SK-N-SH treated with all-trans-retinoic acid at 6 μM for 48 hours (cell line): Measurements from ENCODE around the gene RHBDL1.

Experiments
- ATAC-seq: fragments of 200-7000 bp; cut with Tn5 transposase; 3 replicates; pipeline ENCODE4 v1.9.1; 2020; ENCODE audit warnings: mild to moderate bottlenecking, moderate library complexity
- ARNTL ChIP-seq: fragments of 450-650 bp; formaldehyde crosslinking; IDR thresholded peaks from 2 replicates; pipeline ENCODE4 v1.5.0; 2020; ENCODE audit warnings: low read depth, mild to moderate bottlenecking, moderate library complexity, borderline replicate concordance
- CSDC2 ChIP-seq: fragments of 250-450 bp; sonication (Bioruptor Pico); IDR thresholded peaks from 2 replicates; pipeline ENCODE4 v1.5.0; 2020; ENCODE audit warnings: mild to moderate bottlenecking, moderate library complexity
- ESRRG ChIP-seq: fragments of 250-450 bp; sonication (Bioruptor Pico); IDR thresholded peaks from 2 replicates; pipeline ENCODE4 v1.6.1; 2021; ENCODE audit warnings: mild to moderate bottlenecking
- GLIS3 ChIP-seq: fragments of 250-450 bp; sonication (Bioruptor Pico); IDR thresholded peaks from 2 replicates; pipeline ENCODE4 v1.5.0; 2020; ENCODE audit warnings: mild to moderate bottlenecking, moderate library complexity
- ISL1 ChIP-seq: fragments of 250-450 bp; sonication (Bioruptor Pico); IDR thresholded peaks from 2 replicates; pipeline ENCODE4 v2.1.2; 2022; ENCODE audit warnings: mild to moderate bottlenecking, moderate library complexity
- OSR1 ChIP-seq: fragments of 250-450 bp; sonication (Bioruptor Pico); IDR thresholded peaks from 2 replicates; pipeline ENCODE4 v1.8.0; 2022; ENCODE audit warnings: moderate library complexity, mild to moderate bottlenecking, inconsistent platforms
- PPARA ChIP-seq: fragments of 250-450 bp; sonication (Bioruptor Pico); IDR thresholded peaks from 2 replicates; pipeline ENCODE4 v1.5.0; 2020; ENCODE audit warnings: mild to moderate bottlenecking, borderline replicate concordance
- RARB ChIP-seq: fragments of 250-450 bp; sonication (Bioruptor Pico); IDR thresholded peaks from 2 replicates; pipeline ENCODE4 v1.8.0; 2021; ENCODE audit warnings: mild to moderate bottlenecking, moderate library complexity
- SNAI2 ChIP-seq: fragments of 250-450 bp; sonication (Bioruptor Pico); IDR thresholded peaks from 2 replicates; pipeline ENCODE4 v1.5.0; 2020; ENCODE audit warnings: mild to moderate bottlenecking, moderate library complexity
- TOX ChIP-seq: fragments of 250-450 bp; sonication (Bioruptor Pico); IDR thresholded peaks from 2 replicates; pipeline ENCODE4 v1.8.0; 2021; ENCODE audit warnings: mild to moderate bottlenecking, moderate library complexity, borderline replicate concordance
- ZFP3 ChIP-seq: fragments of 250-450 bp; sonication (Bioruptor Pico); IDR thresholded peaks from 2 replicates; pipeline ENCODE4 v1.5.0; 2020; ENCODE audit warnings: mild to moderate bottlenecking, moderate library complexity
- ZFP30 ChIP-seq: fragments of 450-650 bp; formaldehyde crosslinking; IDR thresholded peaks from 2 replicates; pipeline ENCODE4 v1.5.0; 2022; ENCODE audit warnings: mild to moderate bottlenecking, moderate library complexity
- ZNF565 ChIP-seq: fragments of 450-650 bp; formaldehyde crosslinking; conservative IDR thresholded peaks from 2 replicates; pipeline ENCODE4 v1.5.0; 2020; ENCODE audit warnings: low read depth, mild to moderate bottlenecking, moderate library complexity
- ZNF70 ChIP-seq: fragments of 450-650 bp; formaldehyde crosslinking; IDR thresholded peaks from 2 replicates; pipeline ENCODE4 v1.5.0; 2020; ENCODE audit warnings: mild to moderate bottlenecking, moderate library complexity
- ZNF8 ChIP-seq: fragments of 450-650 bp; formaldehyde crosslinking; IDR thresholded peaks from 2 replicates; pipeline ENCODE4 v1.5.0; 2020; ENCODE audit warnings: mild to moderate bottlenecking, moderate library complexity
- TF ChIP-seq, protein P1 (sequence below): fragments of 250-450 bp; sonication (Bioruptor Pico); IDR thresholded peaks from 2 replicates; pipeline ENCODE4 v1.8.0; 2021; ENCODE audit warnings: low read depth, mild to moderate bottlenecking, moderate library complexity, borderline replicate concordance
- TF ChIP-seq, protein P2 (sequence below): fragments of 250-450 bp; sonication (Bioruptor Pico); IDR thresholded peaks from 2 replicates; pipeline ENCODE4 v1.5.1; 2020; ENCODE audit warnings: low read depth, mild to moderate bottlenecking, moderate library complexity
- TF ChIP-seq, protein P3 (sequence below): fragments of 250-450 bp; sonication (Bioruptor Pico); IDR thresholded peaks from 2 replicates; pipeline ENCODE4 v1.5.0; 2020; ENCODE audit warnings: mild to moderate bottlenecking, moderate library complexity
- TF ChIP-seq, protein P4 (sequence below): fragments of 250-450 bp; sonication (Bioruptor Pico); IDR thresholded peaks from 2 replicates; pipeline ENCODE4 v1.8.0; 2020; ENCODE audit warnings: mild to moderate bottlenecking, moderate library complexity, borderline replicate concordance

RHBDL1 gene

DNA sequence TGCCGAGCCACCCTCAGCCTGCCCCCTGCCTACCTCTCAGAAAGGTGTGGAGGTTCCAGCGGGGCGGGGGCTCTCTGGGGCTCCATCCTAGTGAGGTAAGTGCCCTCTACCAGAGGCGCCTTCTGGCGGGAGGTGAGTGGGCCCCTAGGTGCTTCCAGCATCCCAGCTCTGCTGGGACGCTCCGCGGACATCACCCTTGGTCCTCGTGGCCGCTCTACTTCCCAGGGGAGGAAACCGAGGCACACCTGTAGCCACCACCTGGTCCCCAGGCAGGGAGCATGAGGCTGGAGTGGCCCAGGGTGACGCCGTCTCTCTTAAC lies 32.5 kb upstream of the RHBDL1 start:
- no peak for TF ChIP-seq ARNTL (CRISPR knock-in tag)
- no peak for TF ChIP-seq ESRRG (CRISPR knock-in tag)
- no peak for TF ChIP-seq GLIS3 (CRISPR knock-in tag)
- TF ChIP-seq, protein P1, sequence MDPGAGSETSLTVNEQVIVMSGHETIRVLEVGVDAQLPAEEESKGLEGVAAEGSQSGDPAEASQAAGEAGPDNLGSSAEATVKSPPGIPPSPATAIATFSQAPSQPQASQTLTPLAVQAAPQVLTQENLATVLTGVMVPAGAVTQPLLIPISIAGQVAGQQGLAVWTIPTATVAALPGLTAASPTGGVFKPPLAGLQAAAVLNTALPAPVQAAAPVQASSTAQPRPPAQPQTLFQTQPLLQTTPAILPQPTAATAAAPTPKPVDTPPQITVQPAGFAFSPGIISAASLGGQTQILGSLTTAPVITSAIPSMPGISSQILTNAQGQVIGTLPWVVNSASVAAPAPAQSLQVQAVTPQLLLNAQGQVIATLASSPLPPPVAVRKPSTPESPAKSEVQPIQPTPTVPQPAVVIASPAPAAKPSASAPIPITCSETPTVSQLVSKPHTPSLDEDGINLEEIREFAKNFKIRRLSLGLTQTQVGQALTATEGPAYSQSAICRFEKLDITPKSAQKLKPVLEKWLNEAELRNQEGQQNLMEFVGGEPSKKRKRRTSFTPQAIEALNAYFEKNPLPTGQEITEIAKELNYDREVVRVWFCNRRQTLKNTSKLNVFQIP (CRISPR knock-in tag), result no peak
- TF ChIP-seq, protein P2, sequence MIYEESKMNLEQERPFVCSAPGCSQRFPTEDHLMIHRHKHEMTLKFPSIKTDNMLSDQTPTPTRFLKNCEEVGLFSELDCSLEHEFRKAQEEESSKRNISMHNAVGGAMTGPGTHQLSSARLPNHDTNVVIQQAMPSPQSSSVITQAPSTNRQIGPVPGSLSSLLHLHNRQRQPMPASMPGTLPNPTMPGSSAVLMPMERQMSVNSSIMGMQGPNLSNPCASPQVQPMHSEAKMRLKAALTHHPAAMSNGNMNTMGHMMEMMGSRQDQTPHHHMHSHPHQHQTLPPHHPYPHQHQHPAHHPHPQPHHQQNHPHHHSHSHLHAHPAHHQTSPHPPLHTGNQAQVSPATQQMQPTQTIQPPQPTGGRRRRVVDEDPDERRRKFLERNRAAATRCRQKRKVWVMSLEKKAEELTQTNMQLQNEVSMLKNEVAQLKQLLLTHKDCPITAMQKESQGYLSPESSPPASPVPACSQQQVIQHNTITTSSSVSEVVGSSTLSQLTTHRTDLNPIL (CRISPR knock-in tag), result no peak

DNA sequence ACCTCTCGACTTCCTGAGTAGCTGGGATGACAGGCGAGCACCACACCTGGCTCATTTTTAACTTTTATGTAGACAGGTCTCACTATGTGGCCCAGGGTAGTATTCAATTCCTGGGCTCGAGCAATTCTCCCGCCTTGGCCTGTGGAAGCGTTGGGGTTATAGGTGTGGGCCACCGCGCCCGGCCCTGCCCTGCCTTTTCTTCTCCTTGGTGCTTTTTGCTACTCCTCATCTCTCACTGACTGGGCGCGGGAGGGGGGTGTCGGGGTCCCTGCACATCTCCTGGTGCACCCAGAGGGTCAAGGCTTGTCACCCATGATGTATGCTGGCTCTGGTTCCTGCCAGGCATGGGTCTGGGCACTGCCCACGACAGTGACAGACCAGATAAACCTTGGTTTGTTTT lies 30.9 kb upstream of the RHBDL1 start:
- TF ChIP-seq ZNF565, result no peak
- TF ChIP-seq, protein P3, sequence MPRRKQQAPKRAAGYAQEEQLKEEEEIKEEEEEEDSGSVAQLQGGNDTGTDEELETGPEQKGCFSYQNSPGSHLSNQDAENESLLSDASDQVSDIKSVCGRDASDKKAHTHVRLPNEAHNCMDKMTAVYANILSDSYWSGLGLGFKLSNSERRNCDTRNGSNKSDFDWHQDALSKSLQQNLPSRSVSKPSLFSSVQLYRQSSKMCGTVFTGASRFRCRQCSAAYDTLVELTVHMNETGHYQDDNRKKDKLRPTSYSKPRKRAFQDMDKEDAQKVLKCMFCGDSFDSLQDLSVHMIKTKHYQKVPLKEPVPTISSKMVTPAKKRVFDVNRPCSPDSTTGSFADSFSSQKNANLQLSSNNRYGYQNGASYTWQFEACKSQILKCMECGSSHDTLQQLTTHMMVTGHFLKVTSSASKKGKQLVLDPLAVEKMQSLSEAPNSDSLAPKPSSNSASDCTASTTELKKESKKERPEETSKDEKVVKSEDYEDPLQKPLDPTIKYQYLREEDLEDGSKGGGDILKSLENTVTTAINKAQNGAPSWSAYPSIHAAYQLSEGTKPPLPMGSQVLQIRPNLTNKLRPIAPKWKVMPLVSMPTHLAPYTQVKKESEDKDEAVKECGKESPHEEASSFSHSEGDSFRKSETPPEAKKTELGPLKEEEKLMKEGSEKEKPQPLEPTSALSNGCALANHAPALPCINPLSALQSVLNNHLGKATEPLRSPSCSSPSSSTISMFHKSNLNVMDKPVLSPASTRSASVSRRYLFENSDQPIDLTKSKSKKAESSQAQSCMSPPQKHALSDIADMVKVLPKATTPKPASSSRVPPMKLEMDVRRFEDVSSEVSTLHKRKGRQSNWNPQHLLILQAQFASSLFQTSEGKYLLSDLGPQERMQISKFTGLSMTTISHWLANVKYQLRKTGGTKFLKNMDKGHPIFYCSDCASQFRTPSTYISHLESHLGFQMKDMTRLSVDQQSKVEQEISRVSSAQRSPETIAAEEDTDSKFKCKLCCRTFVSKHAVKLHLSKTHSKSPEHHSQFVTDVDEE (CRISPR knock-in tag), result no peak
- no peak for TF ChIP-seq ZFP30
- no peak for ATAC-seq

More for the DNA sequence above, 32.5 kb upstream of the RHBDL1 start:
- ATAC-seq, result no peak

DNA sequence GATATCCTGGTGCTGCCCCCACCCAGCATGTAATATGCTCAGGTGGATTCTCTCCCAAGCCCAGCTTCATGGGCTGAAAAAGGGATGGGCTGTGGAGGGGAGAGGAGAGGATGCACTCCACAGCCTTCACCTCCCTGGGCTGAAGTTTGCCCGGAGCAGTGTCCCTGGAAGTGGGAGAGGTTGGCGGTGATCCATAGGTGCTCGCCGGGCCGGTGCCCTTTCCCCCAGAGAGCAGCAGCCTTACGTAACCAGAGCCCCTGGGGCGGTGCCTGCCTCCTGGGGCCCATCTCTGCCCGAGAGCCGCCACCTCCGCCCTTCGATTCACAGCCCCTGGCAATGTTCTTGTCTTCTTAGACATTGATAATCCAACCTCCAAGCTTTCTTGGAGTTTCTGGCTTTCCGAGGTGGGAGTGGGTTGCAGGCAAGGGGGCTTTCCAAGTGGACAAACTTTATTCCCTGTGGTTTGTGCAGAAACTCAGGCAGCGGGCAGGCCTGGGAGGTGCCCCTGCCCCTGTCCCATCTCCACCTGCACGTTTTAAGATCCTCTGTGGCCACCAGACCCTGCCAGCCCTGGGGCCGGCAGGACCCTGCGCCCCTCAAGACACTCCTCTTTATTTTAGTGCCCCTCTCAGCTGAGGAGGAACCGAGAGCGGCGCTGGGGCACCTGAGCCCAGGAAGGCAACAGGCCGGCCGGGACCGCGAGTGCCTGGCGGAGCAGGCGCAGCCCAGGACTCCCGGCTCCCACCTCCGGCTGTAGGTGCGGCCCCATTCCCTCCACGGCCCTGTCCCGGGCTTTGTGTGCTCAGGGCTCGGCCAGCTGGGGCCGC lies 29.4 kb upstream of the RHBDL1 start:
- no peak for TF ChIP-seq RARB
- TF ChIP-seq, protein P2 (CRISPR knock-in tag), result no peak
- TF ChIP-seq CSDC2 (CRISPR knock-in tag), result no peak
- TF ChIP-seq ZFP3 (CRISPR knock-in tag), result no peak
- no peak for TF ChIP-seq PPARA (CRISPR knock-in tag)
- TF ChIP-seq ZNF8 (CRISPR knock-in tag), result no peak
- TF ChIP-seq ZNF70 (CRISPR knock-in tag), result no peak
- TF ChIP-seq ESRRG (CRISPR knock-in tag), result no peak
- TF ChIP-seq SNAI2, result no peak
- no peak for TF ChIP-seq GLIS3 (CRISPR knock-in tag)
- no peak for TF ChIP-seq ZFP30
- TF ChIP-seq ISL1 (CRISPR knock-in tag), result no peak
- TF ChIP-seq, protein P4, sequence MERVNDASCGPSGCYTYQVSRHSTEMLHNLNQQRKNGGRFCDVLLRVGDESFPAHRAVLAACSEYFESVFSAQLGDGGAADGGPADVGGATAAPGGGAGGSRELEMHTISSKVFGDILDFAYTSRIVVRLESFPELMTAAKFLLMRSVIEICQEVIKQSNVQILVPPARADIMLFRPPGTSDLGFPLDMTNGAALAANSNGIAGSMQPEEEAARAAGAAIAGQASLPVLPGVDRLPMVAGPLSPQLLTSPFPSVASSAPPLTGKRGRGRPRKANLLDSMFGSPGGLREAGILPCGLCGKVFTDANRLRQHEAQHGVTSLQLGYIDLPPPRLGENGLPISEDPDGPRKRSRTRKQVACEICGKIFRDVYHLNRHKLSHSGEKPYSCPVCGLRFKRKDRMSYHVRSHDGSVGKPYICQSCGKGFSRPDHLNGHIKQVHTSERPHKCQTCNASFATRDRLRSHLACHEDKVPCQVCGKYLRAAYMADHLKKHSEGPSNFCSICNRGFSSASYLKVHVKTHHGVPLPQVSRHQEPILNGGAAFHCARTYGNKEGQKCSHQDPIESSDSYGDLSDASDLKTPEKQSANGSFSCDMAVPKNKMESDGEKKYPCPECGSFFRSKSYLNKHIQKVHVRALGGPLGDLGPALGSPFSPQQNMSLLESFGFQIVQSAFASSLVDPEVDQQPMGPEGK (CRISPR knock-in tag), result no peak
- no peak for TF ChIP-seq OSR1 (CRISPR knock-in tag)
- TF ChIP-seq TOX (CRISPR knock-in tag), result no peak
- TF ChIP-seq, protein P3 (CRISPR knock-in tag), result no peak
- no peak for TF ChIP-seq ARNTL (CRISPR knock-in tag)
- no peak for ATAC-seq
